GM19043 (cell line): ENCODE data around the gene CCDC86.

Experiments used
- ATAC-seq: cut with Tn5 transposase; IDR thresholded peaks from one replicate; pipeline ENCODE4 v1.9.1; 2021; ENCODE audit warnings: low read depth; ENCODE audit not compliant: unreplicated experiment

CCDC86 gene

GRCh38 chr11:60887556-60887955 lies 45.6 kb downstream of the CCDC86 start:
- no peak for ATAC-seq

DNA sequence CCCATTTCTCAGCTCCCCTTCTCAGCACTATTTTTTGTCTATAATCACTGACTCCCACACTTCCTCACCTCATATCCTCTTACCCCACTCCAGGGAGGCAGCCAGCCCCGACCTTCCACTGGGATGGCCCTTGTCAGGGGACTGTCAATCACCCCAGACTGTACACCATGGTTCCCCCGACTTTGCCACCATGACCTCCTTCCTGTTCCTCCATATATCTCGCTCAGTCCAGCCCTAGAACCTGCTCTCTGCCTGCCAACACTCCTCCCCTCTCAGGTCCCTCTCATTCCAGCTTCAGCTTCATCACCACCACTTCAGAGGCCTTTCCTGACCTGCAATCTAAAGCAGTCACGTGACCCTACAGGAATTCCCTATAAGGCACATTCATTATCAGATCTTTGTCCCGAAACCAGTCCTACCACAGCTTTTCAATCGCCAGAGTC lies 48.0 kb downstream of the CCDC86 start:
- no peak for ATAC-seq

DNA sequence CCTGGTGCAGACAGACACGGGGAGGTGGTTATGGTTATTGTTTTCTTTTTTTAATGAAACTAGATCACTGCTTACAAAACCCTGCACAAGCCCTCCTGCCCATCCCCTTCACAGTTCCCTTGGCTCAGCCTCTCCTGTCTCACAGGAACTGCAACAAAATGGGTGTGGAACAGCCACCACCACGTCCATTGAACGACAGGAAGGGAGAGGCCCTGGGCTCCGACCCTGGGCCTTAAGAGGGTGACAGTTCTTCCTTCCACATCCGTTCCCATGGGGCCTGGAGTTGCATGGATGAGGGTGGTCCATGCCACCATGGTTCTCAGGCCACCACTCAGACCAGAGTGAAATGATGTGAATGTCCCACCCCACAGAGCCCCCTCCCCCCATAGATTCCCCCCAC lies 48.8 kb downstream of the CCDC86 start:
- ATAC-seq = no peak

DNA sequence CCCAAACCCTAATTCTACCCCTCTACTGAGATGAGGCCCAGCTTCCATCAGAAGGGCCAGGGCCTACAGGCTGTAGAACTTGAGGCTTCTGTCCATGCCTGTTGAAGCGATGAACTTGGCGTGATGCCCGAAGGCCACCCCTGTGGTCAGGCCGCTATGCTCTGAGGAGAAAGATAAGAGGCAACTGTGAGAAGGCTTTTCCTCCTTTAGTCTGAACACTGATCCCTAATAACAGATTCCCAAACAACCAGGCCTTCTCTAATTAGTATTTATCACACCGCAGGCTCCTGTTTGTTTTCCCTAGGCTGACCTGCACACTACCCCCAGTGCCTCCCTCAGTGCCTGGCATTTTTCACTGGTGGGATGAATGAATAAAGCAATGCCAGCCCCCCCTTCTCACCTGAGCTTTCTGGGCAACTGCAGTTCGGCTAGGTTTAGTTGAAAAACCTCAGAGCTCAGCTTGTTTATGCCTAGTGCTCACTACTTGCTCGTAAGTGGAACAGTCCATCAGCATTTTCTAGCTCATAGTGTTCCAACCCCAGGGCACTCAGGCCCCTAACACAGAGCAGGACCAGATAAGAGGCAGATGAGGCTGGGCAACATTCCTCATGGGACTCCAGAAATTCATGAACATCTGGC lies 49.3 kb downstream of the CCDC86 start:
- no peak for ATAC-seq

DNA sequence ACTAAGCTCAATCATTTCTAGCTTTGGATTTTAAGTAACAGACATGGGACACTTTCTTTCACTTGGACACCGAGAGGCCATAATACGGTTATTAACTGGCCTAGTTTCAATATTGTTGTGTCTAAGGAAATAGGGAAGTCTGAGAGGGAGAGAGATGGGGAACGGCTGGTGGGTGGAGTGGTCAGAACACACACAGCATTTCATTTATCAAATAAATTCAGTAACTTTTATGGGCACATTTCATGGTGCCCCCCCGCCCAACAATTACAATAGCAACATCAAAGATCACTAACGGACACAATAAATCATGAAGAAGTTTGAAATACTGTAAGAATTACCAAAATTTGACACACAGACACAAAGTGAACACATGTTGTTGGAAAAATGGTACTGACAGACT lies 53.8 kb downstream of the CCDC86 start:
- no peak for ATAC-seq

DNA sequence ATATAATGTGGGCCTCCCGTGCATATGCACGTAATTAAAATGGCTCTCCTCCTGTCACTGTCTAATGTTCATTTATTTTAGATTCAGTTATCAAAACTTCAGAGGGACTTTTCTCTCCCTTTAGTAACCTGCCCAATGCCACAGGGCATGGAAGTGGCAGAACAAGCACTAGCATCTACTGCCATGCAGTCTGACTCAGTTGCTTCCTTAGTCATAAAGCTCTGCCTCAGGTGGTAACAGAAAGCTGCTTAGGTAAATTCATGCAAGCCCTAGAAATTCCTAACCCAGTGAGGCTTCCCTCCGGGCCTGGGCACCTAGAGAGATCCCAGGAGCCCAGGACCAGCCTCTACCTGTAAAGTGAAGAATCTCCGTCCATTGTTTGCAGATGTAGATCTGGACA lies 55.6 kb downstream of the CCDC86 start:
- ATAC-seq = no peak

DNA sequence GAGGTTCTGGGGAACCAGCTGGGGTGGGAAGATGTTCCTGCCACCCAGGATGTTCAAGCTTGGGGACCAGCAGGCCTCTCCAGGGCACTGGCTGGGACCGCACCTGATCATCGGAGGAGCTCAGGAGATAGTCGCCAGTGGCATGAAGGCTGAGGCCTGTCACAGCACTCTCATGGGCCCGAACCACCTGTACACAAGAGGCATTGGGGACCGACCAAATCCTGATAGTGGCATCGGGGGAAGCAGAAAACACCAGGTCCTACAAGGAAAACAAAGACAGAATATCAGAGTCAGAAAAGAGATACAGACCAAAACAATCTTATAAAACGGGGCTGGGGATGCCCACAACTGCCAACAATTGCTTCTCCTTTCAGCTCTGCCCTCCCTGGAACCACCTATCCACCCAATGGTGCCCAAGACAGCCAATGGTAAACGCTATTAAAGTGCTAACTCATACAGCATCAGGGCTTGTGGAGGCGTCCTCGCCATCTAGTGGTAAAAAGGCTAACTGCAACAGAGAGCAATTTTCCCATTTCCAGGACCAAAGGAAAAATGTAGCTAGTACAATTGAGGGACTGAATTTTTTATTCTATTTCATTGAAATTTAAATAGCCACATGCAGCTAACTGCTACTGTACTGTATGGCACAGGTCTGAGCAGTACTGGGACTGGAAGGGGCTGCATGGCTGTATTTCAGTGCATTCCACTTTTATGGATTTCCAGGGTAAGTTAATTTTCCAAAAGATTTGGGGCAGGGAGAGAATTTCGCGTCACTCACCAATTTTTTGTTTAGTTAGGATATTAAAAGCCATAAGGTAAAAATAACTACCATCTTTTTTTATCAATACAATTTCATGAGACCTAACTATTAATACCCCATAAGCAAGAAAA lies 57.4 kb downstream of the CCDC86 start:
- no peak for ATAC-seq

- no peak for ATAC-seq
Observed at GRCh38 chr11:60899977-60900376, 58.1 kb downstream of the CCDC86 start.
